HEK293 (cell line): ENCODE results near the gene SETD2.

ENCODE experiments used
- CTCF ChIA-PET: fragments of 350-600 bp; formaldehyde crosslinking; extraction: SDS; loops from one replicate; lab custom pipeline; 2021; ENCODE audit warnings: antibody characterized with exemption; lab: Yijun Ruan, JAX
- POLR2A ChIA-PET: fragments of 300-600 bp; formaldehyde crosslinking; extraction: SDS; loops from one replicate; lab custom pipeline; 2020; ENCODE audit warnings: antibody characterized with exemption, inconsistent platforms; lab: Yijun Ruan, JAX
- H3K27ac ChIP-seq: fragments of 200-500 bp; sonication (Bioruptor generic); 2 replicates; pipeline ENCODE4 v1.5.1; 2014; ENCODE audit warnings: low read depth, low read length, control low read depth, inconsistent platforms; ENCODE audit errors: extremely low read depth
- H3K36me3 ChIP-seq, 2 experiments: fragments of 200-500 bp in 1 of 2; sonication (Bioruptor generic) in 1 of 2; 1 replicate in 1 of 2; 2 replicates in 1 of 2; pipeline ENCODE4 v1.5.1; 2014 to 2017; ENCODE audit warnings: inconsistent platforms in 2 of 2, low read length in 2 of 2; ENCODE audit not compliant: control insufficient read depth in 2 of 2, insufficient read depth in 1 of 2
- H3K4me1 ChIP-seq: fragments of 200-500 bp; sonication (Bioruptor generic); 2 replicates; pipeline ENCODE4 v1.5.1; 2014; ENCODE audit warnings: mild to moderate bottlenecking, low read length, inconsistent platforms; ENCODE audit not compliant: control insufficient read depth, insufficient read depth
- H3K4me3 ChIP-seq: 2 replicates; pipeline ENCODE4 v1.5.1; 2011; ENCODE audit warnings: low read depth, mild to moderate bottlenecking, control low read depth, low read length, moderate library complexity
- H3K9me3 ChIP-seq: fragments of 200-500 bp; sonication (Bioruptor generic); 2 replicates; pipeline ENCODE4 v1.5.1; 2014; ENCODE audit warnings: low read depth, low read length, inconsistent platforms; ENCODE audit not compliant: control insufficient read depth, insufficient read depth
- AEBP2 ChIP-seq: fragments of 450-650 bp; formaldehyde crosslinking; IDR thresholded peaks from 2 replicates; pipeline ENCODE4 v1.5.1; 2016; ENCODE audit warnings: missing biosample characterization, missing genetic modification characterization, borderline replicate concordance
- BCL6B ChIP-seq: fragments of 450-650 bp; formaldehyde crosslinking; IDR thresholded peaks from 2 replicates; pipeline ENCODE4 v1.5.1; 2017; ENCODE audit warnings: missing biosample characterization, missing genetic modification characterization
- ELK4 ChIP-seq: IDR thresholded peaks from 2 replicates; pipeline ENCODE4 v1.6.1; 2011; ENCODE audit warnings: mild to moderate bottlenecking, low read depth, low read length, borderline replicate concordance
- IKZF3 ChIP-seq: fragments of 450-650 bp; IDR thresholded peaks from 2 replicates; pipeline ENCODE4 v1.5.0; 2018; ENCODE audit warnings: missing biosample characterization, mild to moderate bottlenecking, missing genetic modification characterization, moderate library complexity
- KLF7 ChIP-seq: fragments of 450-650 bp; formaldehyde crosslinking; IDR thresholded peaks from 2 replicates; pipeline ENCODE4 v1.5.1; 2016; ENCODE audit warnings: missing biosample characterization, missing genetic modification characterization, borderline replicate concordance
- PRDM10 ChIP-seq: fragments of 450-650 bp; formaldehyde crosslinking; IDR thresholded peaks from 2 replicates; pipeline ENCODE4 v1.5.1; 2016; ENCODE audit warnings: missing biosample characterization, missing genetic modification characterization
- TRIM28 ChIP-seq: IDR thresholded peaks from 2 replicates; pipeline ENCODE4 v1.6.1; 2011; ENCODE audit warnings: low read length, control low read depth, borderline replicate concordance
- ZBTB10 ChIP-seq: fragments of 450-650 bp; formaldehyde crosslinking; IDR thresholded peaks from 2 replicates; pipeline ENCODE4 v1.5.1; 2016; ENCODE audit warnings: missing biosample characterization, missing genetic modification characterization
- ZFP69B ChIP-seq: fragments of 450-650 bp; formaldehyde crosslinking; IDR thresholded peaks from 2 replicates; pipeline ENCODE4 v1.5.1; 2016; ENCODE audit warnings: missing biosample characterization, missing genetic modification characterization
- ZNF155 ChIP-seq: fragments of 450-650 bp; formaldehyde crosslinking; IDR thresholded peaks from 2 replicates; pipeline ENCODE4 v1.5.1; 2016; ENCODE audit warnings: missing biosample characterization, missing genetic modification characterization
- ZNF16 ChIP-seq: fragments of 450-650 bp; formaldehyde crosslinking; IDR thresholded peaks from 2 replicates; pipeline ENCODE4 v1.5.1; 2016; ENCODE audit warnings: low read depth, missing biosample characterization, missing genetic modification characterization
- ZNF280C ChIP-seq: fragments of 450-650 bp; formaldehyde crosslinking; IDR thresholded peaks from 2 replicates; pipeline ENCODE4 v1.5.1; 2016; ENCODE audit warnings: missing biosample characterization, missing genetic modification characterization
- ZNF404 ChIP-seq: fragments of 450-650 bp; formaldehyde crosslinking; IDR thresholded peaks from 2 replicates; pipeline ENCODE4 v1.5.1; 2017; ENCODE audit warnings: missing biosample characterization, missing genetic modification characterization
- ZNF501 ChIP-seq: fragments of 450-650 bp; formaldehyde crosslinking; IDR thresholded peaks from 2 replicates; pipeline ENCODE4 v1.5.1; 2016; ENCODE audit warnings: missing biosample characterization, missing genetic modification characterization
- ZNF544 ChIP-seq: fragments of 450-650 bp; formaldehyde crosslinking; IDR thresholded peaks from 2 replicates; pipeline ENCODE4 v1.5.0; 2017; ENCODE audit warnings: missing biosample characterization, missing genetic modification characterization
- ZNF555 ChIP-seq: fragments of 450-650 bp; formaldehyde crosslinking; conservative IDR thresholded peaks from 2 replicates; pipeline ENCODE4 v1.5.1; 2017; ENCODE audit warnings: missing biosample characterization, mild to moderate bottlenecking, missing genetic modification characterization, inconsistent platforms
- ZNF580 ChIP-seq: fragments of 450-650 bp; formaldehyde crosslinking; IDR thresholded peaks from 2 replicates; pipeline ENCODE4 v1.5.1; 2016; ENCODE audit warnings: missing biosample characterization, missing genetic modification characterization
- ZNF585B ChIP-seq: fragments of 450-650 bp; formaldehyde crosslinking; IDR thresholded peaks from 2 replicates; pipeline ENCODE4 v1.5.1; 2016; ENCODE audit warnings: missing biosample characterization, missing genetic modification characterization
- ZNF626 ChIP-seq: fragments of 450-650 bp; sonication (Bioruptor Pico); formaldehyde crosslinking; IDR thresholded peaks from 2 replicates; pipeline ENCODE4 v1.5.1; 2018; ENCODE audit warnings: missing biosample characterization, missing genetic modification characterization, inconsistent platforms
- ZNF629 ChIP-seq: fragments of 450-650 bp; formaldehyde crosslinking; IDR thresholded peaks from 2 replicates; pipeline ENCODE4 v1.5.1; 2017; ENCODE audit warnings: missing biosample characterization, missing genetic modification characterization

Gene SETD2

GRCh38 chr3:47092090-47092489, 71.8 kb downstream of the SETD2 start:
- H3K4me3 ChIP-seq, result no peak overlapping the region
- H3K9me3 ChIP-seq, result no peaks in the 10 kb centered on the region
- CTCF ChIA-PET, result no interaction called here
- peaks cover 10 to 63% of the 10 kb centered on the region in 2 experiments; a peak in 2 of 3 replicates for H3K36me3 ChIP-seq
- H3K4me1 ChIP-seq, result no peaks in the 10 kb centered on the region
- POLR2A ChIA-PET, result no interaction called here
- no peak for TF ChIP-seq AEBP2 (tag by site-specific recombination)
- TF ChIP-seq ZNF155 (tag by site-specific recombination), result no peak
- TF ChIP-seq ZBTB10, result no peak
- TF ChIP-seq ZNF555 (tag by site-specific recombination), result no peak
- TF ChIP-seq ZNF629 (tag by site-specific recombination), result no peak
- no peak for TF ChIP-seq ZNF580 (tag by site-specific recombination)
- no peak for TF ChIP-seq ZNF404 (tag by site-specific recombination)
- no peak for TF ChIP-seq PRDM10 (tag by site-specific recombination)
- TF ChIP-seq ZNF280C, result no peak
- TF ChIP-seq ZNF544 (tag by site-specific recombination), result no peak
- TF ChIP-seq IKZF3 (tag by site-specific recombination), result no peak
- no peak for TF ChIP-seq ZNF585B (tag by site-specific recombination)
- TF ChIP-seq BCL6B (tag by site-specific recombination), result no peak
- TF ChIP-seq ZFP69B (tag by site-specific recombination), result no peak
- TF ChIP-seq ZNF501 (tag by site-specific recombination), result no peak
- no peak for TF ChIP-seq ZNF16 (tag by site-specific recombination)
- no peak for TF ChIP-seq ELK4
- TF ChIP-seq ZNF626, result no peak
- TF ChIP-seq KLF7, result no peak
- TF ChIP-seq TRIM28, result no peak
- H3K27ac ChIP-seq, result no peak overlapping the region
